K562 (cell line): ENCODE data around the gene ZNF655. TPM values are rescaled to one million over a fixed set of nuclear protein-coding genes. Genes with fewer than 3 reads are reported as not detected.

Experiments used
- AFF1 ChIP-seq, 2 experiments: fragments of 450-650 bp; IDR thresholded peaks; 2 replicates each; pipeline ENCODE4 v1.6.1; 2018; ENCODE audit warnings: mild to moderate bottlenecking in 2 of 2, low read depth in 1 of 2; ENCODE audit not compliant: partially characterized antibody in 2 of 2
- EZH2 ChIP-seq: IDR thresholded peaks from 2 replicates; pipeline ENCODE4 v1.6.1; 2012; ENCODE audit warnings: low read depth, mild to moderate bottlenecking, inconsistent platforms, low read length, borderline replicate concordance
- MAFK ChIP-seq: IDR thresholded peaks from 2 replicates; pipeline ENCODE4 v1.6.1; 2011; ENCODE audit warnings: low read length, improper control_type of control experiment
- MEIS2 ChIP-seq: fragments of 450-650 bp; IDR thresholded peaks from 2 replicates; pipeline ENCODE4 v1.6.1; 2014; ENCODE audit warnings: mild to moderate bottlenecking; ENCODE audit not compliant: partially characterized antibody
- PBX2 ChIP-seq, 2 experiments: IDR thresholded peaks in 1 of 2; conservative IDR thresholded peaks in 1 of 2; 2 replicates each; pipeline ENCODE4 v1.6.1; 2016; ENCODE audit warnings: low read depth in 2 of 2, mild to moderate bottlenecking in 1 of 2, missing compliant biosample characterization in 1 of 2, missing genetic modification characterization in 1 of 2, moderate library complexity in 1 of 2
- PKNOX1 ChIP-seq: fragments of 450-650 bp; IDR thresholded peaks from 2 replicates; pipeline ENCODE4 v1.6.1; 2016
- SIN3A ChIP-seq, 2 experiments: fragments of 150-350 bp in 1 of 2; IDR thresholded peaks; 2 replicates each; pipeline ENCODE4 v1.6.1; 2011 to 2016; ENCODE audit warnings: borderline replicate concordance in 2 of 2, low read depth in 2 of 2, low read length in 2 of 2, mild to moderate bottlenecking in 2 of 2, moderate library complexity in 2 of 2; ENCODE audit not compliant: control insufficient read depth in 1 of 2
- SIN3B ChIP-seq: fragments of 450-650 bp; IDR thresholded peaks from 2 replicates; pipeline ENCODE4 v1.6.1; 2017; ENCODE audit warnings: low read depth, mild to moderate bottlenecking, moderate library complexity
- TFAM ChIP-seq: fragments of 250-450 bp; sonication (Bioruptor Pico); conservative IDR thresholded peaks from 2 replicates; pipeline ENCODE4 v1.5.0; 2021; ENCODE audit warnings: mild to moderate bottlenecking, moderate library complexity
- XRCC4 ChIP-seq: IDR thresholded peaks from one replicate; pipeline ENCODE4 v1.6.1; 2011; ENCODE audit not compliant: insufficient read depth, insufficient read length; ENCODE audit errors: extremely low read depth
- ZBED1 ChIP-seq: IDR thresholded peaks from 2 replicates; pipeline ENCODE4 v1.6.1; 2014
- ZC3H4 ChIP-seq: sonication (generic); formaldehyde crosslinking; IDR thresholded peaks from 2 replicates; pipeline ENCODE4 v1.9.0; 2021; ENCODE audit warnings: missing genetic modification reagents, borderline replicate concordance
- ZNF23 ChIP-seq: fragments of 250-450 bp; sonication (Bioruptor Pico); IDR thresholded peaks from 2 replicates; pipeline ENCODE4 v1.4.0; 2020; ENCODE audit warnings: mild to moderate bottlenecking
- ZNF239 ChIP-seq: fragments of 250-450 bp; sonication (Bioruptor Pico); IDR thresholded peaks from 2 replicates; pipeline ENCODE4 v1.4.0; 2020; ENCODE audit warnings: mild to moderate bottlenecking
- ZNF398 ChIP-seq: fragments of 250-450 bp; sonication (Bioruptor Pico); IDR thresholded peaks from 2 replicates; pipeline ENCODE4 v1.8.0; 2021; ENCODE audit warnings: moderate library complexity, mild to moderate bottlenecking, inconsistent platforms
- ZNF785 ChIP-seq: fragments of 250-450 bp; sonication (Bioruptor Pico); IDR thresholded peaks from 2 replicates; pipeline ENCODE4 v1.4.0; 2020; ENCODE audit warnings: mild to moderate bottlenecking
- polyA plus RNA-seq, 8 experiments: library from polyadenylated mRNA; depleted of rRNA in 4 of 8; stranded (reverse) in 5 of 8; unstranded in 3 of 8; fragments of >200 nt; fragmentation: Nextera tagmentation in 2 of 8; fragmentation: Illumina TruSeq in 1 of 8; extraction: Ambion mirVana in 2 of 8; extraction: Trizol in 1 of 8; gene quantifications; 2 replicates each; pipeline versions ENCODE4 v1.2.1 to v1.2.3, GENCODE V29; 2011 to 2014; ENCODE audit warnings: inconsistent platforms in 1 of 8, missing spikeins in 1 of 8
- total RNA-seq, 7 experiments: library from RNA; depleted of rRNA in 6 of 7; stranded (reverse); fragments of >200 nt in 6 of 7; fragmentation: Illumina TruSeq in 2 of 7; extraction: Trizol in 2 of 7; gene quantifications; 2 replicates each; pipeline versions ENCODE4 v1.2.1 to v1.2.3, GENCODE V29; 2011 to 2021; ENCODE audit warnings: low replicate concordance in 1 of 7

ZNF655 gene
- total and polyA plus RNA-seq, 9 of the 15 experiments (the other 6 are each of a cell fraction or from before 2014, with no cell fraction given): 25.7 to 130 (median 95.2) TPM

- TF ChIP-seq PBX2 (CRISPR knock-in tag; IDR thresholded peaks at IDR 0.05; ENCODE audit: low read depth) (no peak), PBX2 (tag; conservative IDR thresholded peaks at IDR 0.05; ENCODE audit: low read depth) (peak; percentile 37; the same call in 1 of the 2 replicates), AFF1 (IDR thresholded peaks at IDR 0.05; ENCODE audit: low read depth in 1 of 2, partially characterized antibody in 2 of 2) (peak in 1 of 2 experiments; percentile 16), ZNF398 (CRISPR knock-in tag) (no peak), MEIS2 (peak; percentile 49), SIN3A (IDR thresholded peaks at IDR 0.05; ENCODE audit: borderline replicate concordance in 2 of 2, control insufficient read depth in 1 of 2, low read depth in 2 of 2, low read length in 2 of 2) (peak in 1 of 2 experiments; percentile 88; a peak in 2 of 4 replicates), XRCC4 (no peak), MAFK (peak; percentile 91), EZH2 (no peak), TFAM (no peak), ZNF785 (CRISPR knock-in tag) (no peak), ZNF239 (CRISPR knock-in tag) (no peak), PKNOX1 (0 out of 2 replicates have a peak, but pooled peaks have one; percentile 15), ZBED1 (no peak), ZNF23 (CRISPR knock-in tag) (no peak), SIN3B (no peak), ZC3H4 (no peak)
These were observed 1.2 kb upstream of the ZNF655 start (continued) for GRCh38 chr7:99557196-99557607.
